SK-N-SH (cell line): Measurements from ENCODE around the gene SH3GLB2.
A peak's percentile ranks its signal among the peaks of the same experiment; 100 is the strongest.

Source experiments
- CHD2 ChIP-seq: fragments of 150-350 bp; IDR thresholded peaks from 2 replicates; pipeline ENCODE4 v1.6.1; 2018; ENCODE audit warnings: low read length; ENCODE audit not compliant: partially characterized antibody
- ELF1 ChIP-seq: IDR thresholded peaks from 2 replicates; pipeline ENCODE4 v1.4.0; 2012
- EP300 ChIP-seq, 2 experiments: IDR thresholded peaks; 2 replicates each; pipeline versions ENCODE4 v1.4.0 to v1.6.1; 2012; ENCODE audit warnings: borderline replicate concordance in 1 of 2, low read depth in 1 of 2, low read length in 1 of 2
- JUND ChIP-seq: IDR thresholded peaks from 2 replicates; pipeline ENCODE4 v1.4.0; 2012
- POLR2AphosphoS5 ChIP-seq: IDR thresholded peaks from 2 replicates; pipeline ENCODE4 v1.6.1; 2012; ENCODE audit warnings: low read depth, low read length
- RAD21 ChIP-seq: IDR thresholded peaks from 2 replicates; pipeline ENCODE4 v1.6.1; 2012; ENCODE audit warnings: mild to moderate bottlenecking, low read length
- RCOR1 ChIP-seq: fragments of 150-350 bp; IDR thresholded peaks from 2 replicates; pipeline ENCODE4 v1.6.1; 2017; ENCODE audit warnings: antibody characterized with exemption, low read length
- RFX5 ChIP-seq: IDR thresholded peaks from 2 replicates; pipeline ENCODE4 v1.6.1; 2012; ENCODE audit warnings: mild to moderate bottlenecking, improper control_type of control experiment, low read length
- SMC3 ChIP-seq: IDR thresholded peaks from 2 replicates; pipeline ENCODE4 v1.6.1; 2012; ENCODE audit warnings: low read depth, low read length, improper control_type of control experiment
- TEAD4 ChIP-seq: IDR thresholded peaks from 2 replicates; pipeline ENCODE4 v1.4.0; 2012; ENCODE audit warnings: mild to moderate bottlenecking, borderline replicate concordance; ENCODE audit not compliant: insufficient read depth
- USF2 ChIP-seq: fragments of 150-350 bp; IDR thresholded peaks from 2 replicates; pipeline ENCODE4 v1.6.1; 2017; ENCODE audit warnings: antibody characterized with exemption, low read length, low read depth, borderline replicate concordance
- TF ChIP-seq, protein P1 (sequence below): fragments of 200-600 bp; sonication (generic); IDR thresholded peaks from 2 replicates; pipeline ENCODE4 v1.6.1; 2017; ENCODE audit warnings: antibody characterized with exemption, mild to moderate bottlenecking, moderate library complexity
- TF ChIP-seq, protein P2 (sequence below): IDR thresholded peaks from 2 replicates; pipeline ENCODE4 v1.4.0; 2012; ENCODE audit warnings: low read depth, borderline replicate concordance
- TF ChIP-seq, protein P3 (sequence below): IDR thresholded peaks from 2 replicates; pipeline ENCODE4 v1.6.1; 2012; ENCODE audit warnings: mild to moderate bottlenecking, low read depth, low read length, moderate library complexity

DNA sequence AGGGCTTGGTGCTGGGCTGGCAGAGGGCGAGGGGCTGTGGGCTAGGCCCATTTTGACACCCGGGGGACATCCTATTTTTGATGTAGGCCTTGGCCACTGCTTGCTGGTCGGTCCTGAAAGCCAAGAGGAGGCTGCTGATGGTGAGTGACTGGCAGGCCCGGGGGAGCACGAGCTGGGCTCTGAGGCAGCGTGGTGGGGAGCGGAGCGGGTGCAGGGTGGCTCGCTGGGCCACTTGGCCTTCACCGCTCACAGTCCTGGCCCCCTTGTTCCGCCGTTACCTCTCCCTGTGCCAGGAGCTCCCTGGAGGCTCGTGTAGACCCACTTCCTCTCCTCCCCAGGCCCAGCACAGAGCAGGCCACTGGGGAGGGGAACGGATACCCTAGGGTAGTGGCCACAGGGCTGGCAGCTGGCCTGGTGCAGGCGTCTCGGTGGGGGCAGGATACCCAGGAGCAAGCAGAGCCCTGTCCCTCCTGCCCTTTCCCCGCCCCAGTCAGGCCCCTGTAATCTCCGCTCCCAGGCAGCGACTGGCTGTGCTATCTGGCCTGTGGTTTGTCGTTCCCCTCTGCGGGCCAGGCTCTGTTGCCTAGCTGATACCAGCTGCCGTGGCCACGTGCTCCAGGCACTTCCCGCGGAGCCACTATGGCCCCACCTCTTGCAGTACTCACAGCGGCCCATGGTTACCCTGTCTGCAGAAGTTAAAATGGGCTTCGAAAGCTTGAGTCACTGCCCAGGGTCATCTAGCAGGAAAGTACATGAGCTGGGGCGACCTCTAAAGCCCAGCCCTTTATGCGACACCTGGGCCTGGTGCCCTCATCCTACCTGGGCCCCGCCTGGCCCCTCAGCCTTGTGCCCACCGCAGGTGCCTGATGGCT is 41.1 kb upstream of the SH3GLB2 start:
- TF ChIP-seq, protein P1, sequence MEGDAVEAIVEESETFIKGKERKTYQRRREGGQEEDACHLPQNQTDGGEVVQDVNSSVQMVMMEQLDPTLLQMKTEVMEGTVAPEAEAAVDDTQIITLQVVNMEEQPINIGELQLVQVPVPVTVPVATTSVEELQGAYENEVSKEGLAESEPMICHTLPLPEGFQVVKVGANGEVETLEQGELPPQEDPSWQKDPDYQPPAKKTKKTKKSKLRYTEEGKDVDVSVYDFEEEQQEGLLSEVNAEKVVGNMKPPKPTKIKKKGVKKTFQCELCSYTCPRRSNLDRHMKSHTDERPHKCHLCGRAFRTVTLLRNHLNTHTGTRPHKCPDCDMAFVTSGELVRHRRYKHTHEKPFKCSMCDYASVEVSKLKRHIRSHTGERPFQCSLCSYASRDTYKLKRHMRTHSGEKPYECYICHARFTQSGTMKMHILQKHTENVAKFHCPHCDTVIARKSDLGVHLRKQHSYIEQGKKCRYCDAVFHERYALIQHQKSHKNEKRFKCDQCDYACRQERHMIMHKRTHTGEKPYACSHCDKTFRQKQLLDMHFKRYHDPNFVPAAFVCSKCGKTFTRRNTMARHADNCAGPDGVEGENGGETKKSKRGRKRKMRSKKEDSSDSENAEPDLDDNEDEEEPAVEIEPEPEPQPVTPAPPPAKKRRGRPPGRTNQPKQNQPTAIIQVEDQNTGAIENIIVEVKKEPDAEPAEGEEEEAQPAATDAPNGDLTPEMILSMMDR: no peak
- TF ChIP-seq, protein P2, sequence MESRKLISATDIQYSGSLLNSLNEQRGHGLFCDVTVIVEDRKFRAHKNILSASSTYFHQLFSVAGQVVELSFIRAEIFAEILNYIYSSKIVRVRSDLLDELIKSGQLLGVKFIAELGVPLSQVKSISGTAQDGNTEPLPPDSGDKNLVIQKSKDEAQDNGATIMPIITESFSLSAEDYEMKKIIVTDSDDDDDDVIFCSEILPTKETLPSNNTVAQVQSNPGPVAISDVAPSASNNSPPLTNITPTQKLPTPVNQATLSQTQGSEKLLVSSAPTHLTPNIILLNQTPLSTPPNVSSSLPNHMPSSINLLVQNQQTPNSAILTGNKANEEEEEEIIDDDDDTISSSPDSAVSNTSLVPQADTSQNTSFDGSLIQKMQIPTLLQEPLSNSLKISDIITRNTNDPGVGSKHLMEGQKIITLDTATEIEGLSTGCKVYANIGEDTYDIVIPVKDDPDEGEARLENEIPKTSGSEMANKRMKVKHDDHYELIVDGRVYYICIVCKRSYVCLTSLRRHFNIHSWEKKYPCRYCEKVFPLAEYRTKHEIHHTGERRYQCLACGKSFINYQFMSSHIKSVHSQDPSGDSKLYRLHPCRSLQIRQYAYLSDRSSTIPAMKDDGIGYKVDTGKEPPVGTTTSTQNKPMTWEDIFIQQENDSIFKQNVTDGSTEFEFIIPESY: no peak
- TF ChIP-seq JUND (no peak), USF2 (peak; percentile 12; the same call in 1 of the 2 replicates), POLR2AphosphoS5 (no peak), SMC3 (no peak), CHD2 (no peak), RFX5 (no peak), ELF1 (no peak), RAD21 (no peak), RCOR1 (no peak), EP300 (IDR thresholded peaks at IDR 0.05; ENCODE audit: borderline replicate concordance in 1 of 2, low read depth in 1 of 2, low read length in 1 of 2) (no peak), TEAD4 (no peak)
- TF ChIP-seq, protein P3, sequence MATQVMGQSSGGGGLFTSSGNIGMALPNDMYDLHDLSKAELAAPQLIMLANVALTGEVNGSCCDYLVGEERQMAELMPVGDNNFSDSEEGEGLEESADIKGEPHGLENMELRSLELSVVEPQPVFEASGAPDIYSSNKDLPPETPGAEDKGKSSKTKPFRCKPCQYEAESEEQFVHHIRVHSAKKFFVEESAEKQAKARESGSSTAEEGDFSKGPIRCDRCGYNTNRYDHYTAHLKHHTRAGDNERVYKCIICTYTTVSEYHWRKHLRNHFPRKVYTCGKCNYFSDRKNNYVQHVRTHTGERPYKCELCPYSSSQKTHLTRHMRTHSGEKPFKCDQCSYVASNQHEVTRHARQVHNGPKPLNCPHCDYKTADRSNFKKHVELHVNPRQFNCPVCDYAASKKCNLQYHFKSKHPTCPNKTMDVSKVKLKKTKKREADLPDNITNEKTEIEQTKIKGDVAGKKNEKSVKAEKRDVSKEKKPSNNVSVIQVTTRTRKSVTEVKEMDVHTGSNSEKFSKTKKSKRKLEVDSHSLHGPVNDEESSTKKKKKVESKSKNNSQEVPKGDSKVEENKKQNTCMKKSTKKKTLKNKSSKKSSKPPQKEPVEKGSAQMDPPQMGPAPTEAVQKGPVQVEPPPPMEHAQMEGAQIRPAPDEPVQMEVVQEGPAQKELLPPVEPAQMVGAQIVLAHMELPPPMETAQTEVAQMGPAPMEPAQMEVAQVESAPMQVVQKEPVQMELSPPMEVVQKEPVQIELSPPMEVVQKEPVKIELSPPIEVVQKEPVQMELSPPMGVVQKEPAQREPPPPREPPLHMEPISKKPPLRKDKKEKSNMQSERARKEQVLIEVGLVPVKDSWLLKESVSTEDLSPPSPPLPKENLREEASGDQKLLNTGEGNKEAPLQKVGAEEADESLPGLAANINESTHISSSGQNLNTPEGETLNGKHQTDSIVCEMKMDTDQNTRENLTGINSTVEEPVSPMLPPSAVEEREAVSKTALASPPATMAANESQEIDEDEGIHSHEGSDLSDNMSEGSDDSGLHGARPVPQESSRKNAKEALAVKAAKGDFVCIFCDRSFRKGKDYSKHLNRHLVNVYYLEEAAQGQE: no peak
